ENCODE results near the gene RNGTT. TPM values are rescaled to one million over a fixed set of nuclear protein-coding genes. Genes with fewer than 3 reads are reported as not detected.

RNGTT gene
- total RNA-seq, 1 donor from 2014 or later = 21.6 TPM

DNA sequence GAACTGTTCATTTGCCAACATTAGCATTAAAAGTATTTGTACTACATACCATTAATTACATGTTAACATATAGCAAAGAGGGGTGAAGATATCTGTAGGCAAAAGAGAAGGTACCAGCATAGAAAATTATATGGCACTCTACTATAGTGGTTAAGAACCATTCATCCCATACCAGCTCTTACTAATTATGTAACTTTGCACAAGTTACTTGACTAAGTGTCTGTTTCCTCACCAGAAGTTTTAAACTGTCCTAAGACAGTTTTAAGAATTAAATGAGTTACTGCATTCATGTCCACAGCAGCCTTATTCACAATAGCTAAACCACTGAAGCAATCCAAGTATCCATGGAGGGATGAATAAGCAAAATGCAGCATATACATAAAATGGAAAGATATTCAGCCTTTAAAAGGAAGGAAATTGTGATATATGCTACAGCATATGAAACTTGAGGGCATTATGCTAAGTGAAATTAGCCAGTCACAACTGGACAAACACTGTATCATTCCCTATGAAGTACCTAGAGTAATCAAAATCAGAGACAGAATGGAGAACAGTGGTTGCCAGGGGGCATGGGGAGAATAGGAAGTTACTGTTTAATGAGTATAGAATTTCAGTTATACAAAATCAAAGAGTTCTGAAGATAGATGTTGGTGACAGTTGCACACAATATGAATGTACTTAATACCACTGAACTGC is 98.9 kb downstream of the RNGTT start:
- DNase-seq (ENCODE audit: low spot score) = no peak
- Mint-ChIP-seq H3K9me3 (no peaks in the 10 kb centered on the region), H3K27me3 (ENCODE audit: insufficient read depth) (no peaks in the 10 kb centered on the region), H3K36me3 (ENCODE audit: low read depth) (peaks cover 22% of the 10 kb centered on the region), H3K4me1 (ENCODE audit: low read depth) (peaks cover 48% of the 10 kb centered on the region), H3K4me3 (no peak overlapping the region), H3K27ac (peak overlapping the region; percentile 28)
- intact Hi-C loops (cut with micrococcal nuclease) = loop anchor here (5.0 to 10.0 kb wide), 3 partner anchors 1130 to 1457 kb away; partner anchors contain the start of genes CFAP206 and SLC35A1

DNA sequence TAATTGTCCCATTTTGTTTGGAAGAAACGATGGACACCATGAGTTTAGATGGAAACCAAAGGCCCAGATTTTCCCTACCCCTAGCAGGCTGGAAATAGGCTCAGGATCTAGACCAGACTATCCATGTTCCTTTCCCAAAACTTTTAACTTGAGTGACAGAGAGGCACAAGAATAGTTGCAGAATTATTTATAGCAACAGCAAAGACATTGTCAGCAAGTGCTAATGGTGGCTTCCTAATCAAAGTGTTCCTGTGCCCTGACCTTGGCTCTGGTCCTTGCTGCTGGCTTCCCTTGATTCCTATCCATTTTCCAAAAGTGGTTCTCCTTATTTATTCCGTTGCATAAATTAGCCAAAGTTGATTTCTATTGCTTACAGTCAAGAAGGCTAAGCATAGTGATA is 103.1 kb downstream of the RNGTT start:
- intact Hi-C loops (cut with micrococcal nuclease) = loop anchor here (10.0 kb wide), 1 partner anchor 1126 kb away; no protein-coding TSS in a partner anchor
- no peaks in the 10 kb centered on the region for H3K27me3 Mint-ChIP-seq (ENCODE audit: insufficient read depth)
- H3K27ac Mint-ChIP-seq = no peak overlapping the region
- no peak for DNase-seq (ENCODE audit: low spot score)
- H3K4me1 Mint-ChIP-seq (ENCODE audit: low read depth) = peaks cover 19% of the 10 kb centered on the region
- no peak overlapping the region for H3K4me3 Mint-ChIP-seq
- peaks cover 16% of the 10 kb centered on the region for H3K36me3 Mint-ChIP-seq (ENCODE audit: low read depth)
- no peaks in the 10 kb centered on the region for H3K9me3 Mint-ChIP-seq

GRCh38 chr6:88858455-88858854 is 105.0 kb downstream of the RNGTT start:
- H3K27ac Mint-ChIP-seq = no peak overlapping the region
- no peaks in the 10 kb centered on the region for H3K27me3 Mint-ChIP-seq (ENCODE audit: insufficient read depth)
- no peak overlapping the region for H3K4me3 Mint-ChIP-seq
- intact Hi-C loops (cut with micrococcal nuclease) = no loop called here
- peaks cover 13% of the 10 kb centered on the region for H3K36me3 Mint-ChIP-seq (ENCODE audit: low read depth)
- no peak for DNase-seq (ENCODE audit: low spot score)
- no peaks in the 10 kb centered on the region for H3K9me3 Mint-ChIP-seq
- H3K4me1 Mint-ChIP-seq (ENCODE audit: low read depth) = peaks cover under 1% of the 10 kb centered on the region

GRCh38 chr6:88856566-88856965 is 106.9 kb downstream of the RNGTT start:
- DNase-seq (ENCODE audit: low spot score) = no peak
- no peak overlapping the region for H3K27ac Mint-ChIP-seq
- H3K36me3 Mint-ChIP-seq (ENCODE audit: low read depth) = peaks cover 10% of the 10 kb centered on the region
- no peaks in the 10 kb centered on the region for H3K27me3 Mint-ChIP-seq (ENCODE audit: insufficient read depth)
- no peak overlapping the region for H3K4me3 Mint-ChIP-seq
- H3K4me1 Mint-ChIP-seq (ENCODE audit: low read depth) = no peaks in the 10 kb centered on the region
- no peaks in the 10 kb centered on the region for H3K9me3 Mint-ChIP-seq
- intact Hi-C loops (cut with micrococcal nuclease) = no loop called here

- DNase-seq (ENCODE audit: low spot score) = no peak
- no peak overlapping the region for H3K27ac Mint-ChIP-seq
- H3K36me3 Mint-ChIP-seq (ENCODE audit: low read depth) = peaks cover 8% of the 10 kb centered on the region
- H3K27me3 Mint-ChIP-seq (ENCODE audit: insufficient read depth) = no peaks in the 10 kb centered on the region
- intact Hi-C loops (cut with micrococcal nuclease) = no loop called here
- H3K4me3 Mint-ChIP-seq = no peak overlapping the region
- no peaks in the 10 kb centered on the region for H3K4me1 Mint-ChIP-seq (ENCODE audit: low read depth)
- no peaks in the 10 kb centered on the region for H3K9me3 Mint-ChIP-seq
Measured at GRCh38 chr6:88855541-88856147, 107.8 kb downstream of the RNGTT start.

DNA sequence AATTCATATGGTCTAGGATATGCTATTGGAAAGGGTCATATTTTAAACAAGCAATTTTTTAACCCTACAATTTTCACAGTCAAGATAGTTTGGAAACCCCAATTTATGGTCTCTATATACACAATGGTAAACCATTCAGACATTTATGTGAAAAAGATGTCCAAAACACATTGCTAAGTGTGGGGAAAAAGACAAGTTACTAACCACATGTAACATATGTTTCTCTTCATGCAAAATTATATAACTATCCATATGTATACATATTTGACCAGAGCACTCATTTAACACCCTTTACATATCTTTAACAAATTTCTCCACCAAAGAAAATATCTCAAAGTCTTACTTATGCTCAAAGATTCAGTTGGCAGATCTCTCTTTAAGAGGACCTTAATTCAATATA is 110.6 kb downstream of the RNGTT start:
- Mint-ChIP-seq H3K27me3 (ENCODE audit: insufficient read depth) (no peaks in the 10 kb centered on the region), H3K36me3 (ENCODE audit: low read depth) (peaks cover 5% of the 10 kb centered on the region), H3K4me3 (no peak overlapping the region), H3K4me1 (ENCODE audit: low read depth) (no peaks in the 10 kb centered on the region), H3K27ac (no peak overlapping the region), H3K9me3 (no peaks in the 10 kb centered on the region)
- intact Hi-C loops (cut with micrococcal nuclease) = no loop called here
- no peak for DNase-seq (ENCODE audit: low spot score)

DNA sequence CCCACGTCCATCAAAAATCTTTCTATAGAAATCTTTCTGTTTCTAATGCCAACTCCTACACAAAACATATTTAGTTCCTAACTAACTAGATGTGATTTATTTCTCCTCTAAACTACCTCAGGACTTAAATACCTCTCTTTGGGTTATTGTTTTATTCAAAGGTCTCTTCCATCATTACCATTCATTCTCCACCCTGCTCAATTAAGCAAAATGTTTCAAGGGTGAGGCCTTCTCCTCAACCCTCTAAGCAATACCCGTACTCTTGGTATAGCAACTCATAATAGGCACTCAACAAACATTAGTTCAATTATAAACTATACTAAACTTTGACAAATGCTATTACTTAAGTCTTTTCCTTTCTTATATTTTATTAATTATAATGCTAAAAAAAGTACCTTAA is 111.4 kb downstream of the RNGTT start:
- no peak overlapping the region for H3K27ac Mint-ChIP-seq
- intact Hi-C loops (cut with micrococcal nuclease) = no loop called here
- no peaks in the 10 kb centered on the region for H3K27me3 Mint-ChIP-seq (ENCODE audit: insufficient read depth)
- no peaks in the 10 kb centered on the region for H3K4me1 Mint-ChIP-seq (ENCODE audit: low read depth)
- H3K4me3 Mint-ChIP-seq = no peak overlapping the region
- peaks cover 5% of the 10 kb centered on the region for H3K36me3 Mint-ChIP-seq (ENCODE audit: low read depth)
- H3K9me3 Mint-ChIP-seq = no peaks in the 10 kb centered on the region
- DNase-seq (ENCODE audit: low spot score) = no peak

GRCh38 chr6:88848870-88849269 is 114.5 kb downstream of the RNGTT start:
- no peak overlapping the region for H3K27ac Mint-ChIP-seq
- intact Hi-C loops (cut with micrococcal nuclease) = no loop called here
- H3K4me1 Mint-ChIP-seq (ENCODE audit: low read depth) = no peaks in the 10 kb centered on the region
- H3K9me3 Mint-ChIP-seq = no peaks in the 10 kb centered on the region
- H3K36me3 Mint-ChIP-seq (ENCODE audit: low read depth) = peaks cover 6% of the 10 kb centered on the region
- no peak for DNase-seq (ENCODE audit: low spot score)
- no peaks in the 10 kb centered on the region for H3K27me3 Mint-ChIP-seq (ENCODE audit: insufficient read depth)
- H3K4me3 Mint-ChIP-seq = no peak overlapping the region

DNA sequence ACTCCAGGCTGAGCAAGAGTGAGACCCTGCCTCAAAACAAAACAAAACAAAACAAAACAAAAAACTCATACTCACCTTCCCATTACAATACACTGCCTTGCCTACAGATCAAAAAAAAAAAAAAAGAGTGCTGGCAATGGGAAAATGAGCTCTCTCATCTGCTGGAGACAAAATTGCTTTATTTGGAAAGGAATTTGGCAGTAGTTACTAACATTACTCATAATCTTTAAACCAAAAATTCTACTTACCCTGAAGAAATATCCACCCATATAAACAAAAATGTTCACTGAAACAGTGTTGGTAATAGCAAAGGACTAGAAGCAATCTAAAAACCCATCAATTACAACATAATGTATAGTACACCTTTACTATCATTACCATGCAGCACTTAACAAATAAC is 120.4 kb downstream of the RNGTT start:
- Mint-ChIP-seq H3K27ac (no peak overlapping the region), H3K9me3 (no peaks in the 10 kb centered on the region), H3K27me3 (ENCODE audit: insufficient read depth) (no peaks in the 10 kb centered on the region), H3K4me3 (no peak overlapping the region), H3K36me3 (ENCODE audit: low read depth) (peaks cover 32% of the 10 kb centered on the region), H3K4me1 (ENCODE audit: low read depth) (no peaks in the 10 kb centered on the region)
- intact Hi-C loops (cut with micrococcal nuclease) = no loop called here
- DNase-seq (ENCODE audit: low spot score) = no peak

- Mint-ChIP-seq H3K27me3 (ENCODE audit: insufficient read depth) (no peaks in the 10 kb centered on the region), H3K4me3 (no peak overlapping the region), H3K36me3 (ENCODE audit: low read depth) (peaks cover 32% of the 10 kb centered on the region), H3K9me3 (no peaks in the 10 kb centered on the region), H3K4me1 (ENCODE audit: low read depth) (no peaks in the 10 kb centered on the region), H3K27ac (no peak overlapping the region)
- no peak for DNase-seq (ENCODE audit: low spot score)
- intact Hi-C loops (cut with micrococcal nuclease) = no loop called here
Measured at GRCh38 chr6:88842320-88842719, 121.1 kb downstream of the RNGTT start.

DNA sequence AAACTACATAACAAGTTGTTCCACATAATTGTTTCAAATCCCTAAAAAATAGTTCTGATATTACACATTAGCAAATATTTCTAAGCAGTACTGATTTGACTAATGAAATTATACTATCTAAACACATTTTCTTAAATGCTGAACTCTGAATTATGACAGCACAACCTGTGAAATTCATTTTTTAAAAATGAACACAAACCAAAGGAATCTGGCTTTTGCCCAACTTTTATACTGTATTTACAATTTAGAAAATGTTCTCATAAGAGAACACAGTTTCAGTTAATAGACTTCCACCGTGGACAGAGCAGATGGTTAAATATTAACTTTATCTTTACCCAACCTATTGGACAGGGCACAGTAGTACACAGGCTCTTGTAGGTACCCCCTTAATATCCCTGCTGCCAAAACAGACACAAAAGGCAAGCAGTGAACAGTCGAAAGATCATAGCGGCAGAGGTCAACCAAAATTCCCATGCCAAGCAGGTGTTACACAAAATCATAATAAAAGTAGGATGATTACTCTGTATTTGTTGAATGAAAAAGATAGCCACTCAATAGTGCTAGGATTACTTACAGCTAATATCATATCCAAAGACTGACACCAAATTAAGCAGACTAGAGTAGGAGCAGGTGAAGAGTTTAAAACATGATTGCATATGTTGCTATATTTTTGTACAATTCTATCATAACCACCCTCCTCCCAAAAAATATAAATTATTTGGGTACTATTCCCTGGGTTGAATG is 122.5 kb downstream of the RNGTT start:
- Mint-ChIP-seq H3K27ac (no peak overlapping the region), H3K9me3 (peaks cover 5% of the 10 kb centered on the region), H3K4me3 (no peak overlapping the region), H3K27me3 (ENCODE audit: insufficient read depth) (no peaks in the 10 kb centered on the region), H3K4me1 (ENCODE audit: low read depth) (no peaks in the 10 kb centered on the region), H3K36me3 (ENCODE audit: low read depth) (peaks cover 38% of the 10 kb centered on the region)
- intact Hi-C loops (cut with micrococcal nuclease) = no loop called here
- DNase-seq (ENCODE audit: low spot score) = no peak

- Mint-ChIP-seq H3K36me3 (ENCODE audit: low read depth) (peaks cover 40% of the 10 kb centered on the region), H3K4me3 (no peak overlapping the region), H3K4me1 (ENCODE audit: low read depth) (no peaks in the 10 kb centered on the region), H3K9me3 (peaks cover 10% of the 10 kb centered on the region), H3K27me3 (ENCODE audit: insufficient read depth) (no peaks in the 10 kb centered on the region), H3K27ac (no peak overlapping the region)
- intact Hi-C loops (cut with micrococcal nuclease) = no loop called here
- DNase-seq (ENCODE audit: low spot score) = no peak
Measured at GRCh38 chr6:88840289-88840688, 123.1 kb downstream of the RNGTT start.

DNA sequence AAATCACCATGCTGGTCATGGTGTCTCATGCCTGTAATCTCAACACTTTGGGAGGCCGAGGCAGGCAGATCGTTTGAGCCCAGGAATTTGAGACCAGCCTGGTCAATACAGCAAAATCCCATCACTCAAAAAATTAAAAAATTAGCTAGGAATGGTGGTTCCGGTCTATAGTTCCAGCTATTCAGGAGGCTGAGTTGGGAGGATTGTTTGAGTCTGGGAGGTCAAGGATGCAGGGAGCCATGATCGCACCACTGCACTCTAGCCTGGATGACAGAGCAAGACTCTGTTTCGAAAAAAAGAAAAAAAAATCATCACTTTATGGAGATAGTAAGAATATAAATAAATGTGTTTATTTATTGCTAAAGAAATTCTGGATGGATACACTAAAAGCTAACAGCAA is 124.1 kb downstream of the RNGTT start:
- peaks cover 45% of the 10 kb centered on the region for H3K36me3 Mint-ChIP-seq (ENCODE audit: low read depth)
- H3K27me3 Mint-ChIP-seq (ENCODE audit: insufficient read depth) = no peaks in the 10 kb centered on the region
- intact Hi-C loops (cut with micrococcal nuclease) = no loop called here
- no peak for DNase-seq (ENCODE audit: low spot score)
- no peaks in the 10 kb centered on the region for H3K4me1 Mint-ChIP-seq (ENCODE audit: low read depth)
- no peak overlapping the region for H3K4me3 Mint-ChIP-seq
- peaks cover 17% of the 10 kb centered on the region for H3K9me3 Mint-ChIP-seq
- H3K27ac Mint-ChIP-seq = no peak overlapping the region
